LHCN-M2 (cell line): ENCODE data around the gene TMOD1. TPM values are rescaled to one million over a fixed set of nuclear protein-coding genes. Genes with fewer than 3 reads are reported as not detected.

Experiments used
- DNase-seq: peaks from one replicate; pipeline ENCODE4 v3.0.0-alpha.2; 2012; ENCODE audit warnings: low read depth
- total RNA-seq: library from RNA; depleted of rRNA; stranded (reverse); fragments of >200 nt; gene quantifications from 2 replicates; pipeline ENCODE4 v1.2.3, GENCODE V29; 2014; rRNA removed

The TMOD1 gene
- total RNA-seq, 1 experiment from 2014 or later, result not detected

DNA sequence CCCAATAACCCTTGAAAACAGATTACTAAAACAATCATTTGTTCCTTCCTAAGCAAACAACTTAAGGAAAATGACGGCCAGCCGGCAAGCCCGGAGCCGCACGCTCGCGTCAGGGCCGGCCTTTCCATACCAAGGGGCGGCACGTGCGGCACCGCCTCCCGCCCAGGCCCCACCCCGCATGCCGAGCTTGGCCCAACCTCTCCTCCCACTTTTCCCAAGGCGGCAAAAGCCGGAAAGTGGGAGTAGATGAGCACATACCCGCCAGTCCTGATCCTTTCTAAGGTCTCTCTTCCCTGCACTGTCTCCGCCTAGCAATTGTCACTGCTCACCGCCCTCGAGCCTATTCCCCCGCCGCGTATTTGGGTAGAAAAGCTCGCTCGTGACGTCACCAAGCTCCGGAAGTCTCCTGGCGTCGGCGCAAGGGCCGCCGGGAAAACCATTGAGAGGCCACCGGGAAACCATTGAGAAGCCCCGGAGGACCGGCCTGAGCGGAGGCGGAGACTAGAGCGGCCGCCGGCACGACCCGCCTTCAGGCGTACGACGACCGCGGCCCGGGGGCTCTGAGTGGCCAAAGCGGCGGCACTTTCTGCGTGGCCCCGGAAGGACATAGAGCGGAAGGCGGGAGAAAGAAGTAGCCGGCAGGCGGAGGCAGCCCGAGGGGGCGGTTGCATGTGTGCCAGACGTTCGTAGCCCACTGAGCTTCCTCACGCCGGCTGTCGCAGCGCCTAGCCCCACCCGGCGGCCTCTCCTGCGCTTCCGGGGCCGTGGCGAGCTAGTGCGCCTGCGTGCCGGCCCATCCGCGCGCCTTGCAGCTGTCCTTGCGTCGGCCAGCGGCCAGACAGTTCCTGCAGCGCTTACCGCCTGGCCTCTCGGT is 131.8 kb downstream of the TMOD1 start, which contains the start of the genes NCBP1 and TSTD2:
NCBP1 (plus strand) TSS at position 837 of the 874 bp plus-strand sequence. CDS start 61 bp downstream, outside the sequence.
TSTD2 (minus strand) TSS at position 384 of the 874 bp plus-strand sequence. CDS start 5,806 bp downstream, outside the sequence.
- peak; percentile 97 for DNase-seq

DNA sequence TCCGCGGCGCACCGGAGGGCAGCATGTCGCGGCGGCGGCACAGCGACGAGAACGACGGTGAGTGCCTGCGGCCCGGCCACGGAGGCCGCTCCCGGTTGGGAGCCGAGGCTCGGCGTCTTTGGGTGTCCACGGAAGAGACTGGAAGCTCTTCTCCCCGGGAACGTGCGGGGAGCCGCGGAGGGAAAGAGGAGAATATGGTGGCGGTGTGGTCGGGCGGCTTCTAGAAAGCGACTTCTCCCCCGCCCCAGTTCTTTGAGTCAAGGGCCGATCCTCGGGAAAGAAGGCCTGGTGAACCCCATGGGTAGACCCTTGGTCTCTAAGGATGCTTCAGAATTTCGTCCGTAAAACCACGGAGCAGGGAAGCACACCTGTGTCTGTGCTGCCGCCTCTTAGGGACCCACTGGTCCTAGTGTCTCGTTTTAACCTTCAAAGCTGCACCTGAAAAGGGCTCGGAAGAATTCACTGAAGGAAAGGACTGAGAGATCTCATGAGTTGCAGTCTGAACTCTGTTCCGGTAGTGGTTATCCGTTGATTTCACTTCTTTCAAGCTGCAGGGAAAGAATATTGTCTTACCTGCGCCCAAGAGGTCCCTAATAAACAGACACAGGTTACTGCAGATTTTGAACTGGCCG is 132.5 kb downstream of the TMOD1 start:
- DNase-seq, result no peak

- no peak for DNase-seq
Observed at GRCh38 chr9:97635026-97635425, 133.6 kb downstream of the TMOD1 start.

GRCh38 chr9:97636903-97637302 is 135.4 kb downstream of the TMOD1 start:
- DNase-seq, result no peak

GRCh38 chr9:97638666-97639065 is 137.2 kb downstream of the TMOD1 start:
- peak; percentile 31 for DNase-seq

- no peak for DNase-seq
Observed at GRCh38 chr9:97640325-97640724, 138.9 kb downstream of the TMOD1 start.

GRCh38 chr9:97645720-97646119 is 144.3 kb downstream of the TMOD1 start:
- DNase-seq, result no peak

GRCh38 chr9:97647996-97648395 is 146.5 kb downstream of the TMOD1 start:
- DNase-seq, result no peak

Other genes starting within 250 kb of the TMOD1 start
- gene CCDC180, start 194.0 kb upstream of the TMOD1 start, total RNA-seq, result not detected in 2 replicates
- gene TDRD7, start 89.6 kb upstream of the TMOD1 start, total RNA-seq, result 6.2 and 8.5 TPM in 2 replicates
- 11.4 and 14.6 TPM in 2 replicates for gene TSTD2, start 131.7 kb downstream of the TMOD1 start, total RNA-seq
- 54.1 and 64.8 TPM in 2 replicates for gene NCBP1, start 132.2 kb downstream of the TMOD1 start, total RNA-seq
- 6.3 and 8.5 TPM in 2 replicates for gene XPA, start 195.7 kb downstream of the TMOD1 start, total RNA-seq